GM12864 (cell line): ENCODE results near the gene RNPEPL1.
"Not testable (repeated sequence)": the region's sequence is repeated elsewhere in the genome, so short reads cannot be mapped to it uniquely, and the experiment has no call there.

Source experiments
- DNase-seq: peaks from one replicate; pipeline ENCODE4 v3.0.0-alpha.2; 2011; ENCODE audit warnings: low read depth
- H3K4me3 ChIP-seq: 2 replicates; pipeline ENCODE4 v1.5.1; 2011; ENCODE audit warnings: mild to moderate bottlenecking, low read depth, low read length, control low read depth
- CTCF ChIP-seq: IDR thresholded peaks from 2 replicates; pipeline ENCODE4 v1.5.1; 2011; ENCODE audit warnings: low read depth, mild to moderate bottlenecking, moderate library complexity, low read length, control low read depth, inconsistent platforms; ENCODE audit errors: missing control alignments

RNPEPL1 gene

GRCh38 chr2:240616860-240617666 is 48.8 kb downstream of the RNPEPL1 start:
- peak; percentile 18 for TF ChIP-seq CTCF
- not testable (repeated sequence) for H3K4me3 ChIP-seq, DNase-seq

- H3K4me3 ChIP-seq: no peak overlapping the region
- no peak for TF ChIP-seq CTCF
- DNase-seq: no peak
Observed at GRCh38 chr2:240618776-240619175, 50.5 kb downstream of the RNPEPL1 start.

GRCh38 chr2:240619506-240620148 is 51.3 kb downstream of the RNPEPL1 start:
- TF ChIP-seq CTCF: no peak
- DNase-seq: no peak
- no peak overlapping the region for H3K4me3 ChIP-seq

- DNase-seq: no peak
- no peak for TF ChIP-seq CTCF
- no peak overlapping the region for H3K4me3 ChIP-seq
Observed at GRCh38 chr2:240620149-240620731, 52.0 kb downstream of the RNPEPL1 start.

- H3K4me3 ChIP-seq: no peak overlapping the region
- no peak for TF ChIP-seq CTCF
- peak; percentile 10 for DNase-seq
Observed at GRCh38 chr2:240620859-240621258, 52.6 kb downstream of the RNPEPL1 start.

- no peak overlapping the region for H3K4me3 ChIP-seq
- no peak for DNase-seq
- TF ChIP-seq CTCF: no peak
Observed at GRCh38 chr2:240622060-240622411, 53.8 kb downstream of the RNPEPL1 start.
